Fibroblast of the conjunctiva (primary cell): ENCODE data around the gene CAPN10.

Source experiments
- DNase-seq: peaks from one replicate; pipeline ENCODE4 v3.0.0-alpha.2; 2010; ENCODE audit warnings: low read depth

Gene CAPN10

DNA sequence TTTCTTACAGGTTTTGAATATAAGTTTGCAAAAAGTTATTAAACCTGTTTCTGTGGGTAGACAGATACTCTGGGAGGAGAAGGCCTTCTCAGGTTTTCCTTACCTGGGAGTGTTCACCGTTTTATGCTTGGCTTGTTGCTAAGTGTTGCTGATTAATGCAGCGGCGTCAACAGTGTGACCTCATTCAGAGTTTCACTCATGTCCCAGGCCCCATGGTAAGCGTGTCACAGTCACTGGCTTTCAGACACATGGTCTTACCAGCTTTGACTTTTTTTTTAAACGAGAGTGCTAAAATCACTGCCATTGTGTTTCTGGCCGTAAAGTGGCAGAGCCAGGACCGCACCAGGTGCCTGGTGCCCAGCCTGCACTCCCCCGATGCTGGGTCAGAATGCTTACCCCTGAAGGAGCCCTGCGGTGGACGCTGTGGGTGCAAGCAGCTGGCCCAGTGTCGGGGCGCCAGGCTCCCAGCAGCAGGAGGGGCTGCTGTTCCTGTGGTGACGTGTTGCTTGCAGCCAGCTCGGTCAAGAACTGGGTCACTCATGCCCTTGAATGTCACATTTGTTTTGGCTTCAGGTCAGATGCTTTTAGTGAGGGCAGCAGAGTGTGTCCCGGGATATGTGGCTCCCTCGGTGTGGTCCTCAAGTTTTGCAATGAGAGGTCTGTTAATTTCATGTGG is 3.5 kb downstream of the CAPN10 start:
- no peak for DNase-seq

DNA sequence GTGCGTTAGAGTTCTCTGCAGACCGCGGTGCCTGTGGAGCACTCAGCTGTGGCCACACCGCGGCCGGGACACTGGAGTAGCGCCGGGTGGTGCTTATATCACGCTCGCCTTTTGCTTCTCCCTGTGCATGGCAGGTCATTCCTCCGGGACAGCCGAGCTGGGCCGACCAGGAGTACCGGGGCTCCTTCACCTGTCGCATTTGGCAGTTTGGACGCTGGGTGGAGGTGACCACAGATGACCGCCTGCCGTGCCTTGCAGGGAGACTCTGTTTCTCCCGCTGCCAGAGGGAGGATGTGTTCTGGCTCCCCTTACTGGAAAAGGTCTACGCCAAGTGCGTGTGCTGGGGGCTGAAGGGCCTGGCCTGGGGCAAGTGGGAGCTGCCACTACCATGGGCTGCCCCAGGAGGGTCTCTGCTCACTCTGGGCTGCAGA is 4.2 kb downstream of the CAPN10 start:
- DNase-seq, result no peak

DNA sequence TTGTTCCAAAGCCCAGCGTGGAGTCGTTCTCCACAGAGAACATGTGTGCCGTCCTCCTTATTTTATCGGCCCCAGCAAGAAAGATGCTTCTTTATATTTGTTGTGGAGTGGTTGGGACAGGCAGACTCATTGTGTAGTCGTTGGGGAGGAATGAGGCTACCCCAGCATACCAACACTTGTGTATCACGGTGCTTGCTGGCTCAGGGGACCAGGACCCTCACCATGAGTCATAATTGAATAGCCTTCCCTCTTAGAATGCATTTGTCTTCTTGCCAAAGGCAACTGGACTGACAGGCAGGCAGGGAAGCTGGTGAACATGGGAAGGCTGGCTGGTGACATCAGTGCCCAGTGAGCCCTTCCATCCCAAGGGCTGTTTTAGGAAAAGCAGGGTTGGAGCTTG is 4.7 kb downstream of the CAPN10 start:
- DNase-seq, result no peak

DNA sequence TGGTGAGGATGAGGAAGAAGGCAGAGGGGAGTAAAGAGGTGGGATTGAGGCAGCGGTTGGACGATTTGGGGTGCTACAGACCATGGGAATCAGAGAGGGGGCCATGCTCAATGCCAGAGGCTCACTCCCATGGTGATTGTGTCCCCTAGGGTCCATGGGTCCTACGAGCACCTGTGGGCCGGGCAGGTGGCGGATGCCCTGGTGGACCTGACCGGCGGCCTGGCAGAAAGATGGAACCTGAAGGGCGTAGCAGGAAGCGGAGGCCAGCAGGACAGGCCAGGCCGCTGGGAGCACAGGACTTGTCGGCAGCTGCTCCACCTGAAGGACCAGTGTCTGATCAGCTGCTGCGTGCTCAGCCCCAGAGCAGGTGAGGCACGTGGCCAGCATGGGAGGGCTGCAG is 5.2 kb downstream of the CAPN10 start:
- no peak for DNase-seq

- DNase-seq, result no peak
Measured at GRCh38 chr2:240593026-240593702, 6.6 kb downstream of the CAPN10 start.

DNA sequence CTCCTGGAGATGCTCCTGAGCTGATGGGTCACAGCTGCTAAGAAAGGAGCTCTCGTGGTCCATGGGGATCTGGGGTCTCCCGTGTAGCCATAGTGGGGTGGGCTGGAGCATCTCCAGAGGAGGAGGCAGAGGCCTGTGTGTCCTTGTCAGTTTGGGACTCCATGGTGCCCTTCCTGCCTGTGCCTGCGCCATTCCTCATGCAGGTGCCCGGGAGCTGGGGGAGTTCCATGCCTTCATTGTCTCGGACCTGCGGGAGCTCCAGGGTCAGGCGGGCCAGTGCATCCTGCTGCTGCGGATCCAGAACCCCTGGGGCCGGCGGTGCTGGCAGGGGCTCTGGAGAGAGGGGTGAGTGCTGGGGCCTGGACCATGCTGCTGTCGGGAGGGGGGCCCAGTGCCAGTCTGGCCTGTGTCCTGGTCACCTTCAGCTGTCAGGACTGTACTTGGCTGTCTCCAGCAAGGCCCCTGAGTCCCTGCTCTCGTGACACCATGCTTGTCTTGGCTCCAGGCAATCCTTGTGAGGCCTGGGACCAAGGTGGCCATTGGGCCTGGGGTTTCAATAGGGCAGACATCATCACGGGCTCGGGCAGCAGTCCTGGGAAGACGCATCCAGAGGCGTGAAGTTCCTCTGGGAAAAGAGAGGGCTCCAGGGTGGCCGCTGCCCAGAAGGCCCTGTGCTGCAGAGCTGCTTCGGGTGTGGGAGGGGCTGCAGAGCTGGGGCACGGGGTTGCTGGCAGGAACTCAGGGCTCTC is 7.3 kb downstream of the CAPN10 start:
- DNase-seq, result no peak

DNA sequence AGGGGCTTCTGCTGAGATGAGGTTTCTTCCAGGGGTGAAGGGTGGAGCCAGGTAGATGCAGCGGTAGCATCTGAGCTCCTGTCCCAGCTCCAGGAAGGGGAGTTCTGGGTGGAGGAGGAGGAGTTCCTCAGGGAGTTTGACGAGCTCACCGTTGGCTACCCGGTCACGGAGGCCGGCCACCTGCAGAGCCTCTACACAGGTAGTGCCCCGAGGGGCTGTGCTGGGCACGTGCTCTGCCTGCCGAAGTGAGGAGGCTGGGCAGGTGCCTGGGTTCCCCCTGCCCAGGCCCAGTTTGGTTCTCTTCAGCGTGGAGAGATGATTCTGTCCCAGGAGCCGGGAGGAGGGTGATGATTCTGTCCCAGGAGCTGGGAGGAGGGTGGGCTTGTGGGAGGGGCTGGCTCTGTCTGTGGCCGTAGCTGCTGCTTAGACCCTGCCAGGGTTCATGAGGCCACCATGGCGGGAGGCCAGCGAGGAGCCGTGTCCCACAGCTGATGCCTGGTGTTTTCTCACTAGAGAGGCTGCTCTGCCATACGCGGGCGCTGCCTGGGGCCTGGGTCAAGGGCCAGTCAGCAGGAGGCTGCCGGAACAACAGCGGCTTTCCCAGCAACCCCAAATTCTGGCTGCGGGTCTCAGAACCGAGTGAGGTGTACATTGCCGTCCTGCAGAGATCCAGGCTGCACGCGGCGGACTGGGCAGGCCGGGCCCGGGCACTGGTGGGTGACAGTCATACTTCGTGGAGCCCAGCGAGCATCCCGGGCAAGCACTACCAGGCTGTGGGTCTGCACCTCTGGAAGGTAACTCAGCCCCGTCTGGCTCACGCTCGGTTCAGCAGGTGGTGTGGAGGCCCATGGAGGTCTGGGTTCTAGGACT is 8.2 kb downstream of the CAPN10 start:
- no peak for DNase-seq

DNA sequence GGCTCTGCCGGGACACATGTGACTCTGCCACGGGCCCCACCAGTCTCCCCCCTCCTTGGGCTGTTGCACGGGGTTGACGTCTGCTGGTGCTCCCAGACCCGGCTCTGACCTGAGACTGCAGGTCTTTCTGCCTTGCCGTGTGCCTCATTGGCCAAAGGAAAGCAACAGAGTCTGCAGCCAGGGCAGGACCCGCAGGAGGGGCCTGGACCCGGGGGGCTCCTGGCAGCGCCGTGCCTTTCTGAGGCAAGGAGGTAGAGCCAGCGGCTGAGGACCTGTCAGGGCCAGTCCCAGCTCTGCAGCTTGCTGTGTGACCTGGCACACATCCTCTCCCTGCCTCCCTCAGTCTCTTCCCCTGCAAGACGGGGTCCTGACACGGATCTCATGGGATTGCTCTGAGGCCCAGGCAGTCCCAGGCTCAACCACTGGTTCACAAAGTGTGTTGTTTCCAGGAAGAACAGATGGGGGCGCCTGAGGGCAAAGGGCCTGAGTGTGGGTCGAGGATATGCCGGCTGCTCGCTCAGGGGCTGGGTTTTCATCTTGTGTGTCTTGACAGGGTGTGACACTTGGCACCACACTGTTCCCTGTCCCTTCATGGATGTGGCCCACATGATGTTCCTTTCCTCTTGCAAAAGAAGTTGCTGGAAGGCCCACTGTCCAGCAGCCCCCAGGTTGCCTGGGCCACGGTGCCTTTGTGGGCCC is 9.0 kb downstream of the CAPN10 start:
- no peak for DNase-seq

DNA sequence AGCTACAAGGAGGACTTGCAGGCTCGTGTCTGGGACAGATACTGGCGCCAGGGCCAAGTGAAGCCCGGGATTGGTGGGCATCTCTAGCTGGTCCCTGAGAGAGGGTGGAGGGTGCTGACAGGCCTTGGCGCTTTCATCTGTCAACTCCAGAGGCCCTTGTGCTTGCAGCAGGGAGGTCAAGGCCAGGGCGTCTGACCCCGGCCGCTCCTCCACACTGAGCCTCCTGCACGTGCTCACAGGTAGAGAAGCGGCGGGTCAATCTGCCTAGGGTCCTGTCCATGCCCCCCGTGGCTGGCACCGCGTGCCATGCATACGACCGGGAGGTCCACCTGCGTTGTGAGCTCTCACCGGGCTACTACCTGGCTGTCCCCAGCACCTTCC is 9.5 kb downstream of the CAPN10 start:
- DNase-seq, result no peak

- no peak for DNase-seq
Measured at GRCh38 chr2:240596491-240596931, 10.0 kb downstream of the CAPN10 start.

GRCh38 chr2:240597054-240597418 is 10.5 kb downstream of the CAPN10 start:
- DNase-seq, result no peak

GRCh38 chr2:240597419-240598181 is 11.1 kb downstream of the CAPN10 start:
- DNase-seq, result no peak

- DNase-seq, result no peak
Measured at GRCh38 chr2:240598311-240598911, 11.9 kb downstream of the CAPN10 start.

DNA sequence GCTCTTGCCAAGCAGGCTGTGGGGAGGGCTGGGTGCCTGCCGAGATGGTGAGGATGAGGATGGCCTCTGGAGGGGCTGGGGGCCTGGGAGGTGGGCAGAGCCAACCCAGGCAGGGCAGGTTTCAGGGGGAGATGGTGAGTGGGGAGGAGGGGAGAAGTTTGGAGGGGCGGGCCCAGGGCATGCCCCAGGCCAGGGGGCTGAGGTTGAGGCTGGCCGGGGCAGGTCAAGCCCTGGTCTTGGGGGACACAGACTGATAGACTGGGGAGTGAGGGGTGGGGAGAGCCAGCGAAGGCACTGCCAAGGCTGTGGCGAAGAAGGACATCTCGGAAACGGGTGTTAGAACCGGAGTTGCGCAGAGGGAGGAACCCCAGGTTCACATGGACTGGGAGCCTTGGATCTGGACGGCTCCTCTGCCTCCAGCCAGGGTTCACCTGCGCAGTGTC is 12.6 kb downstream of the CAPN10 start:
- no peak for DNase-seq

DNA sequence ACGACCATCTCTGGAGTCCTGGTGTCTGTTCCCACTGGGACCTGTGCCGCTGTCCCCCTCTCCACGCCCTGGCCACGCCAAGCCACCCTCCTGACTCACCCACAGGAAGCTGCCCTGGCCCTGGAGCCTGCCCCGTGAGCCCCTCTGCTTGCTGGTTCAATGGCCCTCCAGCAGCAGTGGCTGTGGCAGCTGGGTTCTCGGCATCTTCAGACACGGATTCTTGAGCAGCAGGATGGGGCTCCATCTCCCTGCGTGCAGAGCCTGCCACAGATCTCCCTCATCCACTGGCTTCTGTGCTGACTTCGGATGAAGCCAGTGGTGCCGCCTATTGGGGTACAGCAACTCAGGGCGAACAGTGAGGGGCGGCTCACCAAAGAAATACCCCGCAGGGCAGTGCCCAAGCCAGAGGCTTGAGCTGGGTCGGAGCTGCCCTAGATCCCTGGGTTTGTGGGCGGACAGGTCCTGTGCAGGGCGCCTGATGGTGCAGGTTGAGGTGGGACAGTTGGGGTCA is 14.0 kb downstream of the CAPN10 start:
- DNase-seq, result no peak

- no peak for DNase-seq
Measured at GRCh38 chr2:240601061-240601830, 14.7 kb downstream of the CAPN10 start.

- DNase-seq, result no peak
Measured at GRCh38 chr2:240601831-240602160, 15.3 kb downstream of the CAPN10 start.

DNA sequence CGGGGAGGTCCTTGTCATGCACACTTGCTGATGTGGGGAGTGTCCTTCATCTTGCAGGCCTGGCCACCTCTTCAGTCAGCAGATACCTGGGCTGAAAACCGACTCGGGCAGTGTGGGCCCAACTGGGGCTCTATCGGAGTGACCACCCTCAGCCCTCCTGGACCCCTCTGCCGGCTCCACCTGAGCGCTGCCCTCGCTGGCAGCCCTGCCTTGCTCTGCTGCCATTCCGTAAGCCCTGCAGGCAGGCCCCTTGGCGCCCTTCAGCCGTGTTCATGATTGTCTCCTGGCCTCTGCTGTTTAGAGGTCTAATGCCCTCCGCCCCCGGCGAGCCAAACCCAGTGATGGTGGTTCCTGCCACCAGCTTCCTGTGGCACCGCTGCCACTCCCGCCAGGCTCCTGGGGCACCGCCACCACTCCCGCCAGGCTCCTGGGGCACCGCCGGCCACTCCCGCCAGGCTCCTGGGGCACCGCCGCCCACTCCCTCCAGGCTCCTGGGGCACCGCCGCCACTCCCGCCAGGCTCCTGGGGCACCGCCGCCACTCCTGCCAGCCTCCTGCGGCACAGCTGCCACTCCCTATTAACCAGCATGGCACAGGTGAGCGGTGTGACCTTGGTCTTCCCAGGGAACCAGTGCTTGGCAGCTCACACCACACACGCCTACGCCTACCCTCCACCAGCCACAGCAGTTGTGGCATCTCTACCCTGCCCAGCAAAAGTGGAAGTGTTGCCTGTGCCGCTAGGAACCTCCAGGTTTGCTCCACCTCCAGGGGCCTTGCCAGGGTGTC is 15.9 kb downstream of the CAPN10 start:
- DNase-seq, result no peak
